Upper lobe of right lung (tissue), 1 donor: ENCODE measurements around the gene MUC20. TPM values are rescaled to one million over a fixed set of nuclear protein-coding genes. Genes with fewer than 3 reads are reported as not detected.

Experiments used
- ATAC-seq: fragments of 200-7000 bp; cut with Tn5 transposase; one replicate; pipeline ENCODE4 v1.9.1; 2020; ENCODE audit warnings: mild to moderate bottlenecking, moderate library complexity
- DNase-seq: peaks from one replicate; pipeline ENCODE4 v3.0.0-alpha.2; 2020
- H3K27ac ChIP-seq: fragments of 200-600 bp; one replicate; pipeline ENCODE4 v1.8.0; 2022
- H3K27me3 ChIP-seq: fragments of 200-600 bp; one replicate; pipeline ENCODE4 v1.8.0; 2022; ENCODE audit warnings: mild to moderate bottlenecking
- H3K36me3 ChIP-seq: fragments of 200-600 bp; one replicate; pipeline ENCODE4 v1.8.0; 2022
- H3K4me1 ChIP-seq: fragments of 200-600 bp; one replicate; pipeline ENCODE4 v1.8.0; 2022
- H3K4me3 ChIP-seq: fragments of 200-600 bp; one replicate; pipeline ENCODE4 v1.8.0; 2022; ENCODE audit warnings: mild to moderate bottlenecking
- H3K9me3 ChIP-seq: fragments of 200-600 bp; one replicate; pipeline ENCODE4 v1.8.0; 2022
- CTCF ChIP-seq: fragments of 200-600 bp; IDR thresholded peaks from one replicate; pipeline ENCODE4 v1.8.0; 2022; ENCODE audit warnings: antibody characterized with exemption
- intact Hi-C: fragments of 100-400 bp; cut with DNase I; formaldehyde crosslinking; loops from one replicate; pipeline ENCODE4 v1.11.0; 2022
- total RNA-seq: library from RNA; stranded (reverse); fragmentation: NEBNext Ultra II Directional; extraction: Animal tissue kit (Norgen Biotek cat#: 25700); gene quantifications from one replicate; pipeline ENCODE4 v1.2.1, GENCODE V29; 2021
- donor health status: DM: no; HTN: yes; CAD: no; lungs with severe emphysema.

MUC20 gene
- total RNA-seq, 1 donor from 2014 or later, result 14.7 TPM

DNA sequence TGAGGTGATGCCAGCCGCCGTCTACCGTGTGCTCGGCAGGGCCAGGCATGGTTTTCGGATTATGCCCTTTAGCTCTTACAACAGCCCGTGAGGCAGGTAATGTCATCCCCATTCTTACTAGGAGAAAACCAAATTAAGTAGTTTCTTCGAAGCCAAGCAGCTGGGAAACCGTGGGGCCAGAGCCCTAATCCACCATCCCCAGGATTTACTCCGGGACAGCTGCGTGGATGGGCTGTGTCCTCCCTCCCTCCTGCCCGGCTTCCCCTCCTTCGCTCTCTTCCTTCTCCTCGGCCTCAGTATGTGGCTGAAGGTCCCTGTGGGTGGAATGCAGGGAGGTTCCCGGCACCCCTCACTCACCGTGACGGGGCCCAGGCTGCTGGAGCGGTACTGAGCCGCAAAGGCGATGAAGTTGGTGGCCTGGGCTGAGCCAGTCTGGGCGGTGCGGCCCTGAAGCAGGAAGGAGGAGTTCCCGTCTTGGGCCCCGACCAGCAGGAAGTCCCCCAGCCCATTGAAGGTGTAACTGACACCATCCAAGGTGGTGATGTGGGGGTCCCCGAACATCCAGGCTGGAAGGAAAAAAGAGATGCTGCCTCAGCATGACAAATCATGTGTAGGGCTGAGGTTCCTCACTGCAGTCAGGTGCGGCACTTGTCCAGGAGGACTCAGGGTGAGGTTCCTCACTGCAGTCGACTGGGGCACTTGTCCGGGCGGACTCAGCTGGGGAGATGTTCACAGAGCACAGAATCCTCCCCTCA is 42.5 kb downstream of the MUC20 start:
- Histone ChIP-seq H3K27ac (no peak overlapping the region), H3K4me1 (no peaks in the 10 kb centered on the region), H3K9me3 (no peaks in the 10 kb centered on the region), H3K4me3 (no peak overlapping the region), H3K36me3 (no peaks in the 10 kb centered on the region), H3K27me3 (peaks cover 55% of the 10 kb centered on the region)
- intact Hi-C loops, result no loop called here
- DNase-seq, result no peak
- TF ChIP-seq CTCF, result no peak
- no peak for ATAC-seq

- intact Hi-C loops, result no loop called here
- Histone ChIP-seq H3K27me3 (peaks cover 46% of the 10 kb centered on the region), H3K36me3 (no peaks in the 10 kb centered on the region), H3K4me1 (no peaks in the 10 kb centered on the region), H3K9me3 (no peaks in the 10 kb centered on the region), H3K4me3 (no peak overlapping the region), H3K27ac (no peak overlapping the region)
- ATAC-seq (no peak), DNase-seq (no peak)
- no peak for TF ChIP-seq CTCF
These were observed 43.4 kb downstream of the MUC20 start for GRCh38 chr3:195763843-195764825.

GRCh38 chr3:195764961-195765706 is 44.4 kb downstream of the MUC20 start:
- Histone ChIP-seq H3K27ac (no peak overlapping the region), H3K36me3 (no peaks in the 10 kb centered on the region), H3K27me3 (peaks cover 43% of the 10 kb centered on the region), H3K9me3 (no peaks in the 10 kb centered on the region), H3K4me1 (no peaks in the 10 kb centered on the region), H3K4me3 (no peak overlapping the region)
- DNase-seq, result no peak
- intact Hi-C loops, result no loop called here
- ATAC-seq, result no peak
- TF ChIP-seq CTCF, result no peak

DNA sequence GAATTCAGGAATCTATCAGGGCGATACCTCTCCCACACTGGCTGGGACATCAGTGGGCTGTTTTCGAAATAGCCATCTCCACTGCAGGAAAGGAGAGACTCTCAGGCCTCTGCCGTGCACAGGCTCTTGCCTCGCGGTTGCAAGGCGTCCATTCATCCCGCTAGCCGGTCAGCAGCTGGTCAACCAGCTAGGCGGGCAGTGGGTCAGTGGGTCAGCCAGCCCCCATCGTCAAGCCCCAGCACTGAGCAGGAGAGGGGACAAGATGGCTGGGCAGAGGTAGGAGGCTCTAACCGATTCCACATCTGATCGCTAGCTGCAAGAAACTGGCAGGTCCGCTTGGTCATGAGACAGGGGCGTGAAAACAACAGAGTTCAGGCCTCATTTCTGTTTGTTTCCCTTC is 45.9 kb downstream of the MUC20 start:
- Histone ChIP-seq H3K4me1 (no peaks in the 10 kb centered on the region), H3K9me3 (no peaks in the 10 kb centered on the region), H3K4me3 (no peak overlapping the region), H3K27ac (no peak overlapping the region), H3K36me3 (no peaks in the 10 kb centered on the region), H3K27me3 (peaks cover 32% of the 10 kb centered on the region)
- DNase-seq, result peak; percentile 42
- no peak for TF ChIP-seq CTCF
- intact Hi-C loops, result no loop called here
- ATAC-seq, result no peak

DNA sequence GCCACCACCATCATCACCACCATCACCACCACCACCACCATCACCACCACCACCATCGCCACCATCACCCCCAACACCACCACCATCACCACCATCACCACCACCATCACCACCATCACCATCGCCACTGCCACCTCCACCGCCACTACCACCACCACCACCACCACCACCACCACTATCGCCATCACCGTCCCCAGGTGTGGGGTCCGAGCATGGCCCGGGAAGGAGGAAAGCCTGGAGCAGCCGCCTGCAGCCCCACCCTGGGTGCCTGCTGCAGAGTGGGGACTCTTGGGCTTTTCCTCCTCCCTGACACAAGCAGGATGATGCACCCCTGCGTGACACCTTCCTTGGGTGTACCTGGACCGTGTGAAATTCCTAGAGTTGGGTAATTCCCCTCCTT is 47.0 kb downstream of the MUC20 start:
- Histone ChIP-seq H3K36me3 (no peaks in the 10 kb centered on the region), H3K9me3 (no peaks in the 10 kb centered on the region), H3K27ac (no peak overlapping the region), H3K4me3 (no peak overlapping the region), H3K27me3 (peaks cover 23% of the 10 kb centered on the region), H3K4me1 (no peaks in the 10 kb centered on the region)
- no peak for TF ChIP-seq CTCF
- intact Hi-C loops, result no loop called here
- ATAC-seq, result no peak
- DNase-seq, result peak; percentile 39
